Activated CD4-positive, alpha-beta T cell treated with anti-CD3 and anti-CD28 coated beads, Interleukin-2, Interleukin-6, amounts not matched to agents 100 ng/mL and 50 ng/mL, durations not matched to agents 16 hours and 8 hours (primary cell): ENCODE results near the gene MACROD2.

Source experiments
- DNase-seq: peaks from one replicate; pipeline ENCODE4 v3.0.0-alpha.2; 2020

MACROD2 gene

DNA sequence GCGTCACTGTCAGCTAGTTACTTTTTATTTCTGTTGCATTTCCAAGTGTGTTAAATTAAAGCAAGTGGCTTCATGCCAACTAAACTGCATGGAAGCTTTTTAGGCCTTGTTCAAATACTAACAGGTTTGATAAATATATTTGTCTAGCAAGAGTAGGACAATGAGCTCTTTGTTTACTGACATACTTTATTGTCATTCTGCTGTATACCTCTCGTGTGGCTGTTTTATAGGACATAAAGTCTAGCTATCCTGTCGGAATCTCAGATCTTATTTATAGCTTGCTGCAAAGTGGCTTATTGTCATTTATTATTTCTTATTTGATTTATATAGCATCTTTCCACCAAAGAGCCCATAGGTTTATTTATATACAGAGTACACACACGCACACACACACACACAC lies 1866.9 kb downstream of the MACROD2 start:
- no peak for DNase-seq

DNA sequence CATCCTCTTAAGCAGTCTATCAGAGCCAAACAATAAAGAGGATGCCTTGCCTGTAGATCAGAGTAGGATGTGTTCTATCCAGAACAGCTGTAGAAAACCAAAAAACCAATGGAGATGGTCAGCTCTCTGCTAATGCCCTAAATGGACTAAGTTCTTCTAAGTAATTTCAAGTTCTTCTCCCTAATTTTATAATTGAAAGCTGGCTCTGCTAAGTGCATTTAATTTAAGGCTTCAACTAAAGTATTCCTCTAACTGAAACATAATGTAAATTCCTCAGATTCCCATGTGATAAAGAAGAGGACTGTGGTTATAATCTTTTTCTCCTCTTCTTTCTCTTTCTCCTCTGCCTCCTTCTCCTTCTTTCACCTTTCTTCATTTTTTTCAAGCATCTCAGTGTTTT lies 1868.4 kb downstream of the MACROD2 start:
- DNase-seq, result no peak

DNA sequence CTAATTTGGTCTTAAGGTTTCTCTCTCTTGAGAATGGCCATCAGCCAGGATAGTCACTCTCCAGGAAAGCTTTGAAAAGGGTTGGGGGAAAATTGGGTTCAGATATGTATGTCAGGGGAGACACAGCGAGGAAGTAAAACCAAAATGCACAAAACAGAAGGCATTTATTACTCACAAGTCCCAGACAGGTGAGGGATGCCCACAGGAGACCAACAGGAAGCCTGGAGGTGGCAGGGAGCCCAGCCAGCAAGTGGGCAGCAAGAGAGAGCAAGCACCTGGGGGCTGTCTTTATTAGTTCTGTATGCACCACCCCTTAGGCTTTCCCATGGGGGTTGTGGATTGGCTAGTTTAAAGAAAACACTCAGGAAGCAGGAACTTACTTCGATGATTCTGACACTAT lies 1870.2 kb downstream of the MACROD2 start:
- DNase-seq, result no peak

GRCh38 chr20:15866916-15867730 lies 1871.8 kb downstream of the MACROD2 start:
- DNase-seq, result no peak

DNA sequence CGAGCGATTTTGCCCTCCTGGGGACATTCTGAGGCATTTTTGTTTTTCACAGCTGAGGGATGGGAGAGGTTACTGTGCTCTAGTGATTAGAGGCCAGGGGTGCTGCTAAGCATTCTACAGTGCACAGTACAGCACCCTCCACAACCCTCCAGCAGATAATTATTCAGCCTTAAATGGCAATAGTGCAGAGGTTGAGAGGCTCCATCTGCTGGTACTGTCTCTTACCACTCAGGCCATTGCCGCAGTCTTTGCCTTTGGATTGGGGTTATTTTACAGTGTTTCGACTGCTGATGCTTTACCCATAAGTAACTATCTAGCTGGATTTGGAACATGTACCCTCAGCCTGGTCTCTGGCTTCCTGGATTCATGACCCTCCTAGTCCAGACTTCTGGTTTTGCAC lies 1872.6 kb downstream of the MACROD2 start:
- DNase-seq, result no peak

DNA sequence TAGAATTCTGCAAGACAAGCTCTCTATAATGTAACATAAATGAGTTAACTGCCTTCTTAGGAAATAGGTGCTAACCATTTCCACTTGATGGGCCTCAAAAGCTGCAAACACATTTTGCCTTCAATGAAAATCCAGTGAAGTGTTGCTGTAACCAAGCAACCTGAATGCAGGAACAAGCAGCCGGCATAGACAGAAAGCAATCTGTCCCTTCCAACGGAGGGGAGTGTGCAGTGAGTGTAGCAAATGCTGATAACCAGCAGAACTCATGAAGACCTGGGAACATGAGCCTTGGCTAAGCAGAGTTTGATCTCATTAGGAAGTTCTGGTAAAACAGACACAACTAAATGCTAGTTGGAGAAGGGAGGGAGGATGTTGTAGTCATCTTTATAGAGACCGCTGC lies 1880.1 kb downstream of the MACROD2 start:
- DNase-seq, result no peak

- DNase-seq, result no peak
Measured at GRCh38 chr20:15882553-15882952, 1887.2 kb downstream of the MACROD2 start.

DNA sequence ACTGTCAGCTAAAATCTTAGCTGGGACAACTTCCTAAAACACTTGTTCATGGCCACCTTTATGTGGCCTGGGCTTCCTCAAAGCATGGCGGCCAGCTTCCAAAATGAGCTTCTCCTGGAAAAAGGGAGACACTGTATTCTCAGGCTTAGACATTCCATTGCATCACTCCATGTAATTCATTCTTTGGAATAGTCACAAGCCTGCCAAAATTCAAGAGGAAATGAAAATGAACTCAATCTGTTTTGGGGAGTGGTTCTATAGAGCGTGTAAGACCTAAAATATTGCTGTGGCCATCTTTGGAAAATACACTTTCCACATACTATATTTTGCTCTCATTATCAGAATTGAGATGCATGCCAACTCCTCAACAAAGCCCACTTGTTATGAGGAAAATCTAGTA lies 1890.9 kb downstream of the MACROD2 start:
- no peak for DNase-seq

GRCh38 chr20:15887387-15887786 lies 1892.1 kb downstream of the MACROD2 start:
- DNase-seq, result no peak

DNA sequence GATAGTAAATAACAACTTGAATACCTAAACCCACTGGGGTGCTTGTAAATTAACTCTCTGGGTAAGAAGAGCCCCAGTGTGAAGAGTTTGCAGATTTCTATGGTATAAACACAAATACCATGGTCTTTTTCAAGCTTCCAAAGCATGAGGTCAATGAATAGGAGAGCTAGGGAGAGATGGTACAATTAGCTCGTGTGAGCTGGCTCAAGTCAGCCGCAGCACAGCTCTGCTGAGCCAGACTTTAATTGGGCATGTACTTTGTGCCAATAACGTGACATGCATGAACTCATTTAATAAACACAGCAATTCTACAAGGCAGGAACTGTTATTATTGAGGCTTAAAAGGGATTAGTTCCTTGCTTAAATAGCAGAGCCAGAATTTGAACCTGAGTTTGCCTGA lies 1893.7 kb downstream of the MACROD2 start:
- no peak for DNase-seq

GRCh38 chr20:15889514-15890256 lies 1894.4 kb downstream of the MACROD2 start:
- no peak for DNase-seq

- no peak for DNase-seq
Measured at GRCh38 chr20:15890407-15890982, 1895.2 kb downstream of the MACROD2 start.

GRCh38 chr20:15895126-15895525 lies 1899.8 kb downstream of the MACROD2 start:
- no peak for DNase-seq

GRCh38 chr20:15895560-15896084 lies 1900.3 kb downstream of the MACROD2 start:
- DNase-seq, result peak; percentile 42

DNA sequence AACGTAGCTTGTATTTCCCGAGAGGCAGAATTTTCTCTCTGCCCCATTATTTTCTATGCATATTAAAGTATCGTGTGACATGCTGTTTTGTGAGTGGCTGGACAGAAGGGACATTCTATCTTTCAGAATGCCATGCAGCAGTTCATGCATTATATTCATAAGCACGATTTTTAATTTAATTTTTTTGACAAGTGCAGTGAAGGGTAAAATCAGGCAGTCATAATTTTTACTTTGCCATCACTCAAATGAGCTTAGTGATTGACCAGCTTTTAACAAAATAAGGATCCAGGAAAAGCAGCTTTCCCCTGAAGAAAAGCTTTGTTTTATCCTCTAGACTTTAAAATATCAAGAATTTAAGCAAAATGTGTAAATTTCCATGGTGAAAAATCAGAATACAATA lies 1904.7 kb downstream of the MACROD2 start:
- DNase-seq, result no peak

DNA sequence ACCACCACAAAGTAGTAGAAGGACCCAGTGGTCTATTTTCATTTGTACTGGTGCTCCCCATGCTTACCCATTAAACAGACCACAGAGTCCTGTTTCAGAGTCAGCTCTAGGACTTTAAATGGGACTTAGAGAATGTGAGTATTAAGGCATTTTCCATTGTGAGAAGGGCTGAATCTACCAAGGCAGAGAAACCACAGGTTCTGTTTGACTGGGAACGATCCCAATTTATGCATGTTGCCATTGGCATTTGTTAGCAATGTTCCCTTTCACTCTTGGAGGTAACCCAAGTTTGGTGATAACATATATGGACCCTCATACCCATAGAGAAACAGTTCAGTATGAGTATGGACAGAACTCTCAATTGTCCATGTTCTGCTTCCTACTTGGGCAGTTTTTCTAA lies 1905.1 kb downstream of the MACROD2 start:
- no peak for DNase-seq

DNA sequence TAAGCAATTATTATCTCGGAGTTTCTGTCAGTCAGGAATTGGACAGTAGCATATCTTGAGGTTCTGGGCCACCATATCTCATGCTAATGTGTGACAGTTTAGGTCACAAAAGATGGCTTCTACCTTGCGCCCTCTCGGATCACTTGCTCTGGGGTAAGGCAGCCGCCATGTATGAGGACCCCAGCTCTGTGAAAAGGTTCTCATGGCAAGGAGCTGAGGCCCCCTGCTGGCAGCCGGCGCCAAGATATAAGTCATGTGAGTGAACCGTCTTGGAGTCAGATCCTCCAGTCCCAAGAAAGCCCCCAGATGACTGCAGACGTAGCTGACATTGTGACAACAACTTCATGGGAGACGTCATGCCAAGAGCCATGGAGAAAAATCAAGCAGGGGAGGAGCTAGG lies 1907.2 kb downstream of the MACROD2 start:
- DNase-seq, result peak; percentile 2

- no peak for DNase-seq
Measured at GRCh38 chr20:15905661-15906060, 1910.3 kb downstream of the MACROD2 start.

- DNase-seq, result no peak
Measured at GRCh38 chr20:15909995-15910394, 1914.7 kb downstream of the MACROD2 start.

DNA sequence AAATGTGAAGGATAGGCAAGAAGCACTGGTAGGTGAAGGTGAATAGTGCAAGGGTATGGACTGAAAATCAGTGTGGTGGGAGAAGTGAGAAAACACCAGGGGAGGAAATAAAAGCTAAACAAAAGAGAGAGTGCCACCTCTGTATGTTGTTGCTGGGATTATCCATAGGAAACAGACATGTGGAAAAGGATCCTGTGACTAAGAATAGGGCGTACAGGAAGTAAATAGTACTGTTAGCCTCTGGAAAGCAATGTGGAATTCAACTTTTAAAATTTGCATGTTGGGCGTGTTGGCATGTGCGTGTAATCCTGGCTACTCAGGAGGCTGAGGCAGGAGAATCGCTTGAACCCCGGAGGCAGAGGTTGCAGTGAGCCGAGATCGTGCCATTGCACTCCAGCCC lies 1916.3 kb downstream of the MACROD2 start:
- DNase-seq, result no peak

GRCh38 chr20:15913391-15914025 lies 1918.2 kb downstream of the MACROD2 start:
- DNase-seq, result no peak

DNA sequence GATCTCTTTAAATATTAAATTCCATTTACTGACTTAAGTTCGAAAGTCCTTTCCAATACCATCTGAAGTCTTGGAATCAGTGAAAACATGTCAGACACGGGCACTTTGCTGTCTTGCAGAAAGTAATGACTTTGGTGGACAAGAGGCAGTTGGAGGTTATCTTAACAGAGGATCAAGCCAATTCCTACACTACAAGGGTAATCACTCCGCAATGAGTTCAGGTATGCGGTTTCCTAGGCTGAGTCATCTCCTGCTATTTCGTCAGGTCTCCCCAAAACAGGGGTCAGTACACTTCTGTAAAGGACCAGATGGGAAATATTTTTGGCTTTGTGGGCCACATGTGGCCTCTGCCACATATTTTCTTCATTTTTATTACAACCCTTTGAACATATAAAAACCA lies 1921.3 kb downstream of the MACROD2 start:
- no peak for DNase-seq

DNA sequence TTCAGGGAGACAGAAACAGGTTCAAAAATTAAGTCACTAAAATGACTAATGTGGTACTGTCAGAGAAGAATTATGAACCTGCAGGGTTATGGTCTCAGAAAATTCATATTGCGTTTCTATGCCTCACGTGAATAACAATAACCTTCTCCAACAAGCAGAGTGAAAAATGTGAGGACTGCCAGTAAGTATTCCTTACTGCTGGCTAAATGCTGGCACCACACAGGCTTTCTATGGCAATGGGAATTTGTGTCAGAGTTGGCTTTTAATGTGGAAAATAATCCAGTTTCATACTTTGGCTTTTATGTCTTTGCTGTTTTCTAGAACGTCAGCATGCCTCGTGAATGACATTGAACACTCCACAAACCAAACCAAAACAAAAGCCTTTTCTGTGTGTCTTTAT lies 1922.0 kb downstream of the MACROD2 start:
- DNase-seq, result no peak
